ENCODE results near the gene OLFM4. TPM values are rescaled to one million over a fixed set of nuclear protein-coding genes. Genes with fewer than 3 reads are reported as not detected.
"Not testable (repeated sequence)": the region's sequence is repeated elsewhere in the genome, so short reads cannot be mapped to it uniquely, and the experiment has no call there.

Gene OLFM4
- total RNA-seq (2014; rRNA removed; shearing (Covaris generic)), result not detected in 2 replicates

- DNase-seq (ENCODE audit: low spot score), result no peak
Measured at GRCh38 chr13:53028637-53029203, at the start of gene OLFM4. TSS of gene OLFM4 (plus strand) at chr13:53028813. CDS start at chr13:53028837, 24 bp downstream.

GRCh38 chr13:52978989-52979388 lies 49.6 kb upstream of the OLFM4 start:
- DNase-seq (ENCODE audit: low spot score), result no peak

- no peak for DNase-seq (ENCODE audit: low spot score)
Measured at GRCh38 chr13:52980695-52981094, 47.9 kb upstream of the OLFM4 start.

- DNase-seq (ENCODE audit: low spot score), result no peak
Measured at GRCh38 chr13:52983836-52984235, 44.8 kb upstream of the OLFM4 start.

- DNase-seq (ENCODE audit: low spot score), result no peak
Measured at GRCh38 chr13:52984881-52985363, 43.7 kb upstream of the OLFM4 start.

GRCh38 chr13:52991344-52992020 lies 37.1 kb upstream of the OLFM4 start:
- no peak for DNase-seq (ENCODE audit: low spot score)

GRCh38 chr13:52992110-52992509 lies 36.5 kb upstream of the OLFM4 start:
- DNase-seq (ENCODE audit: low spot score), result no peak

- DNase-seq (ENCODE audit: low spot score), result no peak
Measured at GRCh38 chr13:52994051-52994450, 34.6 kb upstream of the OLFM4 start.

GRCh38 chr13:52994865-52995264 lies 33.7 kb upstream of the OLFM4 start:
- no peak for DNase-seq (ENCODE audit: low spot score)

GRCh38 chr13:52995946-52996345 lies 32.7 kb upstream of the OLFM4 start:
- DNase-seq (ENCODE audit: low spot score), result no peak

GRCh38 chr13:52997951-52998876 lies 30.4 kb upstream of the OLFM4 start:
- no peak for DNase-seq (ENCODE audit: low spot score)

GRCh38 chr13:52999093-52999696 lies 29.4 kb upstream of the OLFM4 start:
- DNase-seq (ENCODE audit: low spot score), result no peak

- no peak for DNase-seq (ENCODE audit: low spot score)
Measured at GRCh38 chr13:53001444-53002225, 27.0 kb upstream of the OLFM4 start.

GRCh38 chr13:53004573-53004972 lies 24.0 kb upstream of the OLFM4 start:
- peak; percentile 5 for DNase-seq (ENCODE audit: low spot score)

GRCh38 chr13:53005626-53006025 lies 23.0 kb upstream of the OLFM4 start:
- DNase-seq (ENCODE audit: low spot score), result no peak

GRCh38 chr13:53007872-53008271 lies 20.7 kb upstream of the OLFM4 start:
- no peak for DNase-seq (ENCODE audit: low spot score)

- DNase-seq (ENCODE audit: low spot score), result peak; percentile 50
Measured at GRCh38 chr13:53010374-53011105, 18.1 kb upstream of the OLFM4 start.

- DNase-seq (ENCODE audit: low spot score), result no peak
Measured at GRCh38 chr13:53012707-53013106, 15.9 kb upstream of the OLFM4 start.

- DNase-seq (ENCODE audit: low spot score), result no peak
Measured at GRCh38 chr13:53013113-53013512, 15.5 kb upstream of the OLFM4 start.

GRCh38 chr13:53014018-53014417 lies 14.6 kb upstream of the OLFM4 start:
- DNase-seq (ENCODE audit: low spot score), result not testable (repeated sequence)

All from HT-29 (cell line).